ENCODE data around the gene LCLAT1.
"Not testable (repeated sequence)": the region's sequence is repeated elsewhere in the genome, so short reads cannot be mapped to it uniquely, and the experiment has no call there.

LCLAT1 gene

DNA sequence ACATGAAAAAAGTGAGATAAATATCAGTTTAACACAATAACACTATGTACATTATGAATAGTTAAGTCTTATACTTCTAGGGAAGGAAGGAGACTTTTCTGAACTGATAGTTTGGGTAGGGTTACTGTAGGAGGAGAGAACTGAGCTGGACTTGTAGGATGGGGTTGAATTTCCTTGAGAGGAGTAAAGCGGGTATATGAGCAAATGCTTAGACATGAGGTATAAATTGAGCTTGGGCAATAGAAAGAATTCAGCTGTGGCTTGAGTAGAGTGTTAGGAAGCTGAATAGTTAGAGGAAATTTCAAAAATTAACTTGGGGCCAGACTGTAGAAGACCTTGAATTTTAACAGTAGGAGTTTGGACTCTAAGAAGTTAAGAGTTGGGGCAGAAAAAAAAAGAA lies 45.1 kb downstream of the LCLAT1 start:
- no peak for DNase-seq

DNA sequence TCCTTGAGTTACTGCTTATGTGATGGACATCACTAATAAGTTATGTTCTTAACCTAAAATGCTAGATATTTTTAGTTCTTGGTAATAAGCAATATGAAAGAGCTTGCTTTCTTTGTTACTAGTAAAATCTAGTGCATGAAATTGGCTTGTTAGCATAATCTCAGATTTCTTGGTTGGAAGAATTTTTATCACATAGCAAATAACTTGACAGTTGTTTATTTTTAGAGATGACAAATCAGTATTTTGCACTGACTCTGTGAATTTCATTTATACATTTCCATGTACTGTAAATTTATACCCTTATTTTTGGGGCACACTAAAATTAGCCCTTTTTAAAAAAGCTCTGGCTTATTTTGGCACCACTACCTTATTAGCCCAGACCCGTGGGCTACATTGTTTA lies 45.6 kb downstream of the LCLAT1 start:
- no peak for DNase-seq

- no peak for DNase-seq
Observed at GRCh38 chr2:30493440-30493839, 46.4 kb downstream of the LCLAT1 start.

- DNase-seq, result not testable (repeated sequence)
Observed at GRCh38 chr2:30495896-30496295, 48.9 kb downstream of the LCLAT1 start.

DNA sequence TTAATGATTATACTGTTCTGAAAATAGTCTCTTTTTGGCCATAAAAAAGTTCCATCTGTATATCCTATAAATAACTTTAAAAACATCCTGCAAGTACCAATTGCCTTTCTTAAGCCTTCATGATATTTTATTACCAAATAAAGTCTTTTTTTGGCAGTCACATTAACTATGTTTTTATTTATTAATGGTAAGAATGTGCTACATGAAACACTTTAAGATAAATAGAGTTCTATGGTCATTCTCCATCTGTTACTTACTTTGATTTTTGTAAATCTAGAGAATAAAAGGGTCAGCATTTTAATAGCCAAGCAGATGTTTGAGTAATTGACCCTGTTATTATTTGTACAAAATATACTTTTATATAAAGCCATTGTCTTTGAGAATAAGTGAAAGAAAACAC lies 52.6 kb downstream of the LCLAT1 start:
- DNase-seq, result no peak

DNA sequence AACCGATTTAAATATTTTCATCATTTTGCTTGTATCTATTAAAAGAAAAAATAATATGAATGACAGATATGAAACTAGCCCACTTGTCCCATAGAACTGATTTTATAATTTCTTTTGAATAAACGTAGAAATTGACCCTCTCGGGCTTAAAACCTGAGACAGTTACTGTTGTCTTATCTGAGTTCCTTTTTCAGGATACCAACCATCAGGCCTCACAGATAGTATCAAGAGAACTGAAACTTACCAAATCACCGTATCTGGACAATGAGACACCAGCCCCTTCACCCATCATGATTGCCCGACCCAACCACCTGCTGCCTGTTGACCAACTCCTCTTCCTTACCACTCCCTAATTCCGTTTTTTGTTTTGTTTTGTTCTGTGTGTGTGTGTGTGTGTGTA lies 53.7 kb downstream of the LCLAT1 start:
- DNase-seq, result no peak

GRCh38 chr2:30502310-30502709 lies 55.3 kb downstream of the LCLAT1 start:
- DNase-seq, result no peak

GRCh38 chr2:30503007-30503694 lies 56.1 kb downstream of the LCLAT1 start:
- no peak for DNase-seq

- no peak for DNase-seq
Observed at GRCh38 chr2:30503695-30504052, 56.6 kb downstream of the LCLAT1 start.

GRCh38 chr2:30504731-30505130 lies 57.7 kb downstream of the LCLAT1 start:
- no peak for DNase-seq

GRCh38 chr2:30505500-30506180 lies 58.6 kb downstream of the LCLAT1 start:
- no peak for DNase-seq

DNA sequence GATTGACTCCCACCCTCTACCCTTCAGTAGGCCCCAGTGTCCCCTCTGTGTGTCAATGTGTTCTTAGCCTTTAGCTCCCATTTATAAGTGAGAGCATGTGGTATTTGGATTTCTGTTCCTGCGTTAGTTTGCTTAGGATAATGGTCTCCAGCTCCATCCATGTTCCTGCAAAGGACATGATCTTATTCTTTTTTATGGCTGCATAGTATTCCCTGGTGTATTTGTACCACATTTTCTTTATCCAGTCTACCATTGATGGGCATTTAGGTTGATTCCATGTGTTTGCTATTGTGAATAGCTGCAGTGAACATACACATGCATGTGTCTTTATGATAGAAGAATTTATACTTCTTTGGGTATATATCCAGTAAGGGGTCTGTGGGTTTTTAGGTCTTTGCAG lies 60.4 kb downstream of the LCLAT1 start:
- not testable (repeated sequence) for DNase-seq

DNA sequence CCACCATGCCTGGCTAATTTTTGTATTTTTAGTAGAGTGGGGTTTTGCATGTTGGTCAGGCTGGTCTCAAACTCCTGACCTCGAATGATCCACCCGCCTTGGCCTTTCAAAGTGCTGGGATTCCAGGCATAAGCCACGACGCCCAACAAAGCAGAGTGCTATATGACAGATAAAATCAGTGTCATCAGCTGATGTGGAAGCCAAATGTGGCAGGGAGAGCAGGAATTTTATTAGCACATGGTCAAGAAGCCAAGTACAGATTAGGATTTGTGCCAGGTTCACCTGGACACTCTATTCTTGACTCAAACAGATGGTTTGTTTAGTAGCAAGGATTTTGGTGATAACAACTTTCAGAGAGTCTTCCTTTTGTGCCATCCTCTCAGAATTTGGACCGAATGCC lies 62.7 kb downstream of the LCLAT1 start:
- no peak for DNase-seq

GRCh38 chr2:30510409-30510808 lies 63.4 kb downstream of the LCLAT1 start:
- DNase-seq, result no peak

DNA sequence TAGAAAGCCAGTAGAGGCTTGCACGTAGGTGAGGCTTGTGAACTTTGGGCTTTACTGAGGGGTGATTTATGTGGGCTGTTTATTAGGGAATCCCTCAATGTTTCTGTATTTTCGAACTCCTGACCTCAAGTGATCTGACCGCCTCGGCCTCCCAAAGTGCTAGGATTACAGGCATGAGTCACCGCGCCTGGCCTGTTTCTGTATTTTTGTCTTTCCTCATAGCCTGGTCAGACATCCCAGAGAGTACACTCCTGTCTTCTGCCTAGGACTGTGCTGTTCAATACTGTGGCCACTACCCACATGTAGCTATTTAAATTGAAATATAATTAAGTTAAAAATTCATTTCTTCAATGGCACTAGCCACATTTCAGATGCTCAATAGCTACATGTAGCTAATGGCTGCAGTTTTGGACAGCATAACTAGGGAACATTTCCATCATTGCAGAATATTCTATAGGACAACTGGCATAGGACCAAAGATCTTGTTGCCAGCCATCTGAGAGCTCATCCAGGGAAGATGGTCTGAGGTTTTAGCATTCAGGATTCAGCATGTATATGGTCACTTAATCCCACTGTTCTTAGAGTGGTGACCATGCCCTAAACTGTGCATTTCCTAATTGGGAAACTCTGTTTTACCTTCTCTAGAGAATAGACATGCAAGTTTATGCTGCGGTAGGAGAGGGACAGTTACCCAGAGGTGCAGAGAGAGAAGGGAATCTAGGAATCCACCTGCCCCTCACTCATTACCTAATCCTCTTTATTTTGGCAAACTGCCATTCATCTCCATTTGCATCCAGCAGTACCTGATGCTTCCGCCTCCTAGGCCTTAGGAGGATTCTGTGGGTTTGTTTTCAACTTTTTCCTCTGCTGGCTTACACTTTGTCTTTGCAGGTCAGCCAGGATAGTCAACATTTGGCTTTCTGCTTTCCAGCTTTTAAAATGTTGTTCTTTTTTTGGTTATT lies 64.4 kb downstream of the LCLAT1 start:
- DNase-seq, result no peak

DNA sequence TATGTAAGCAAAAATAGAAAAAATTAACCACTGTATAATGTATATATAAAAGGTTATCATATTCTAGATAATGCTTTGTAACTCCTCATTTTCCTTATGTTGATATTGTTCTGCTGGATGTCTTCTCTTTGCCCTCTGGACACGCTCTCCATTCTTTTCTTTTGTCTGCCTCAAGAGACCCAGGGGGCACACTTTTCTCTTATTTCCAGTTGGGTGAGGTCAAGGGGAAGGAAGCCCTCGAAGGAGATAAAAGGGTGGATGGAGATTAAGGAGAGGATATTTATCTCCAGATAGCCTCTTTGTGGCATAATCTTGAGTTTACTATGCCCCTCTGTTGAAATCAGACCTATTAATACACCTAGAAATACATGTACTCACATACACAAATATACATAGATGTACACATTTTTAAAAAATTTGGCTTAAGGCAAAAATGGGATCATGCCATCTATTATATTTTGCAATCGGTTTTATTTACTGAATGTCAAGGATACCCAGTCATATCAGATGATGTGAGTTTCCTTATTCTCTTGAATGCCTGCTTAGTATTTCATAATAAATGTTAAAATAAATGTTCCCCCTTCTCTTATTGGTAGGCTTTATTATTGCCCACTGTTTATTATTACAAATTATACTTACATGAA lies 65.3 kb downstream of the LCLAT1 start:
- no peak for DNase-seq

- DNase-seq, result not testable (repeated sequence)
Observed at GRCh38 chr2:30513649-30514048, 66.6 kb downstream of the LCLAT1 start.

- DNase-seq, result no peak
Observed at GRCh38 chr2:30514134-30514847, 67.2 kb downstream of the LCLAT1 start.

GRCh38 chr2:30514848-30515435 lies 67.9 kb downstream of the LCLAT1 start:
- no peak for DNase-seq

DNA sequence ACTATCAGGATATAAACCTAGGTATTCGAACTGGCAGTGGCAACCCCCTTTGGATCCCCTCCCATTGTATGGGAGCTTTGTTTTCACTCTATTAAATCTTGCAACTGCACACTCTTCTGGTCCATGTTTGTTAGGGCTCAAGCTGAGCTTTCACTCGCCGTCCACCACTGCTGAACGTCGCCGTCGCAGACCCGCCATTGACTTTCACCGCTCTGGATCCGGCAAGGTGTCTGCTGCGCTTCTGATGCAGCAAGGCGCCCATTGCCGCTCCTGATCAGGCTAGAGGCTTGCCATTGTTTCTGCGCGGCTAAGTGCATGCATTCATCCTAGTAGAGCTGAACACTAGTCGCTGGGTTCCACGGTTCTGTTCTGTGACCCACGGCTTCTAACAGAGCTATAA lies 69.1 kb downstream of the LCLAT1 start:
- DNase-seq, result no peak

DNA sequence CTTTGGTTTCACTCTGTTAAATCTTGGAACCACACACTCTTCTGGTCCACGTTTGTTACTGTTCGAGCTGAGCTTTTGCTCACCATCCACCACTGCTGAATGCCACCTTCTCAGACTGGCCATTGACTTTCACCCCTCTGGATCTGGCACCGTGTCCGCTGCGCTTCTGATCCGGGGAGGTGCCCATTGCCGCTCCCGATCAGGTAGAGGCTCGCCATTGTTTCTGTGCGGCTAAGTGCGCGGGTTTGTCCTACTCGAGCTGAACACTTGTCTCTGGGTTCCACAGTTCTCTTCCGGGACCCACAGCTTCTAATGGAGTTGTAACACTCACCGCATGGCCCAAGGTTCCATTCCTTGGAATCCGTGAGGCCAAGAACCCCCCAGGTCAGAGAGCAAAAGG lies 72.8 kb downstream of the LCLAT1 start:
- DNase-seq, result no peak

DNA sequence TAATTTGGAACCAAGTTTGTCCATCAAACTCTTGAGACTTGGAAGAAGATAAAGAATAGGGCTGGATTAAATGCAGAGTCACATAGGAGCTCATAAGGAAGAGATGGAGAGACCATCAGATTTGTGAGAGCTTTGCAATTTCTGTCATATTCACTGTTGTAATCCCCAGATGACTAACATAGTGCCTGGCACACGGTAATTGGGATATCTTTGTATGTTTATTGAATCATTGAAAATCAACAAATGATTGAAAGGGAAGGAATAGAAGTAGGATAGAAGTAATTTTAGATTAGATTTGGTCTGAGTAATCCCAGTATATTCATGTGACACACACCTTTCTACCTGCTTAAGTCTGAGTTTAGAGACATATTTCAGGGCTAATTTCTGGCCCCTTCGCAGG lies 75.4 kb downstream of the LCLAT1 start:
- no peak for DNase-seq
